Left renal cortex interstitium (tissue), 4 donors: Measurements from ENCODE around the gene LANCL2. TPM values are rescaled to one million over a fixed set of nuclear protein-coding genes. Genes with fewer than 3 reads are reported as not detected.
"Not testable (repeated sequence)": the region's sequence is repeated elsewhere in the genome, so short reads cannot be mapped to it uniquely, and the experiment has no call there.

Experiments used
- DNase-seq, 4 donors: peaks; one replicate each; pipeline ENCODE4 v3.0.0-alpha.2; 2013; ENCODE audit warnings: low read depth in 4 of 4, low spot score in 2 of 4, missing footprints in 1 of 4
- polyA plus RNA-seq, 4 donors: library from polyadenylated mRNA; unstranded; fragments of 120-200 nt; gene quantifications; one replicate each; pipeline ENCODE4 v1.2.1, GENCODE V29; 2013; ENCODE audit not compliant: insufficient read length in 4 of 4

The LANCL2 gene
- 10 to 100 TPM; 27.4 to 30.4 (median 27.8) TPM for polyA plus RNA-seq

- DNase-seq, result peak; percentile 51 to 62 (median 57)
Observed at GRCh38 chr7:55365205-55365674, at the start of gene LANCL2. Gene LANCL2 (plus strand): TSS chr7:55365337. CDS start chr7:55366026, 689 bp downstream.

- no peak for DNase-seq
Observed at GRCh38 chr7:55325371-55325792, 39.8 kb upstream of the LANCL2 start.

DNA sequence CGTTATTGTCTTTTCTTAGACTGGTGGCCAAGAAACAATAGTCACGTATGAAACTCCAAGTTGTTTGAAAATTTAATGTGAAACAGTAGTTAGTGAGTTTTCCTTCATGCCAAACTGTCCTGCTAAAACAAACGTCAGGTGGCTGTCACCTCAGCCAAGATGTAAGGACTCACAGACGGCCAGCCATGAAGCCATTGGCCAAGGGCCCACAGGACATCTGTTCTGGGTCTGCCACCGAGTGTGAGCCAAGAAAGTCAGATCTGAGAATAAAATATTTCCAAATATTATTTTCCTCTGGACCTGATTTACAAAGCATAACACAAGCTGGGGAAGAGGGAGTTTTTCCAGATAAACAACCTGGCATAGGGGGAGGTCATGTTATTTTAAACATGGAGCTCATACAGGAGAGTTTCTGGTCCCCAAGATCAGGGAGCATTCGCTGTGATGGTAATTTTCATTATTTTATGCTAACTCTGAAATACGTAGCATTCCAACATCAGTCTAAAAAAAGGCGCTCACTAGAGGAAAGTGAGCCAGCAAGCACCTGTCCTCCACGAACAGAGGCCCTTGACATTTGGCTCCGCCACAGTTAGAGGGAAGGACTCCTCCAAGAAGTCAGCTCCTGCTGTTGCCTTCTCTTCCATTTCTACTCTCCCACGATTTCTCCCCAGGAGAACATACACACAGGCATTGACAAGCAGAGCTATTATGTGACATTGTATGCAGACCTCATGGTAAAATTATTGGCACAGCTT is 38.9 kb upstream of the LANCL2 start:
- no peak for DNase-seq

DNA sequence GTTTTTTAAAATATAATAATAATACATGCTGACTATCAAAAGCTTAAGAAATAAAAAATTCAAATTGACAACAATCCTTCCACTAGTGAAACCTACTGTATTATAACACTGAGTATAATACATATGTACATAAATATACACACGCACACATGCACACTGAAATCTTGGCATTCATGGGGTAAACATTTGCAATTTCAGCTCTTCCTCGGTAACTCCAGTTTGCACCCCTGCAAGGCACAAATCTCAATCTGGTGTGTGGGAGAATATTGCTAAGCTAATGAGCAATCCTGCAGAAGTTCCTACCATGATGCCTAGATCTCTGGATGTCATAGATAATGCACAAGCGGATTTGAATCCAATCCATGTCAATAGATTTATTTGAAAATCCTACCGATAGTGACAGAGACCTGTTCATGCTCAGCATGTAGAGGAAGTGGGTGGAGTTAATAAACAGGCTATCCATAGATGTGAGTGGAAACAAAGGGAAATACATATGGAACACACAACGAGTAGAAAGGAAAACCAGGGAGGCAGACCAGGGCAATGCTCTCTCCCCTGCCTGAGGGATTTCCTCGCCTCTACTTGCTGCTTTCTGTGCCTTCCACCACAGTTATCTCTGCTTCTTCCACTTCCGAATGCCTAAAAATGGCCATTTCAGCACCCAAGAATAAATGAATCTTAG is 38.1 kb upstream of the LANCL2 start:
- no peak for DNase-seq

- DNase-seq, result no peak
Observed at GRCh38 chr7:55335151-55335550, 30.0 kb upstream of the LANCL2 start.

DNA sequence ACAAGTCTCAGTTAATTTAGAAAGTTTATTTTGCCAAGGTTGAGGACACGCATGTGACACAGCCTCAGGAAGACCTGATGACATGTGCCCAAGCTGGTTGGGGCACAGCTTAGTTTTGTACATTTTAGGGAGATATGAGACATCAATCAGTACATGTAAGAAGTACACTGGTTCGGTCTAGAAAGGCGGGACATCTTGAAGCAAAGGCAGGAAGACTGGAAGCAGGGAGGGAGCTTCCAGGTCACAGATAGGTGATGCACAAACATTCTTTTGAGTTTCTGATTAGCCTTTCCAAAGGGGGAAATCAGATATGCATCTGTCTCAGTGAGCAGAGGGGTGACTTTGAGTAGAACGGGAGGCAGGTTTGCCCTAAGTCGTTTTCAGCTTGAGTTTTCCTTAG is 29.4 kb upstream of the LANCL2 start:
- no peak for DNase-seq

GRCh38 chr7:55336540-55336939 is 28.6 kb upstream of the LANCL2 start:
- no peak for DNase-seq

- DNase-seq, result no peak
Observed at GRCh38 chr7:55339033-55340000, 25.8 kb upstream of the LANCL2 start.

GRCh38 chr7:55342216-55342871 is 22.8 kb upstream of the LANCL2 start:
- DNase-seq, result no peak

DNA sequence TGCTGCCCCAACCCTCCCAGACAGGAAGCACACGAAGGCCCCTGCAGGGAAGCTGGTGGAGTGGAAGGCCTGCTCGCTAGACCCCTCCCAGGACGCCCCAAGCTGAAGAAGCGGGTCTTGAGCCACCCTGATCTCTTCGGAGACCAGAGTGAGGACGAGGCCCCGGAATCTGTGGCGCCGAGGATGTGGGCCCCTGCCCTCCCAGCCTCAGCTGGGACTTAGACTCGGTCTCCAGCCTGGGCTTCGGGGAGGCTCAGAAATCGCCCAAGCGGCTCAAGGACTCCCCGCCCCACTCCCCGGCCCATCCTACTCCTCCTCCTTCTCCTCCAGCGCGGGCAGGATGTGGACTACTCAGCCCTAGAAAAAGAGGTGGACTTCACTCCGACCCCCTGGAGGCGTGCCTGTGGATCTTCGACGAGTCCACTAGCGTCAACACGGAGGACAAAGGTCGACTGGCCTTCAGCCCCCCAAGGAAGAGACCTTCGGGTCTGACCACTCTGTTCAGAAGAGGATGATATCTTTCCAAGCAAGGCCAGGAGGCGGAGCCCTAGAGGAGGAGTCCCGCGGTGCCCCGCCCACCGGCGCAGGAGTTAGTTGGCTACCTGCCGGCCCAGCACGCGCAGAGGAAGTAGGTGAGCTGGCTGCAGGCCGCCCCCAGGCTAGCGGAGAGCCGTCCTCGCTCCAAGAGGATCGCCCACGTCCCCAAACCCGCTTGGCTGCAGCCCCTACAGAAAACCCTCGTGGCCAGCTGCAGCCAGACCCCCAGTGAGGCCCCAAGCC is 21.9 kb upstream of the LANCL2 start:
- no peak for DNase-seq

DNA sequence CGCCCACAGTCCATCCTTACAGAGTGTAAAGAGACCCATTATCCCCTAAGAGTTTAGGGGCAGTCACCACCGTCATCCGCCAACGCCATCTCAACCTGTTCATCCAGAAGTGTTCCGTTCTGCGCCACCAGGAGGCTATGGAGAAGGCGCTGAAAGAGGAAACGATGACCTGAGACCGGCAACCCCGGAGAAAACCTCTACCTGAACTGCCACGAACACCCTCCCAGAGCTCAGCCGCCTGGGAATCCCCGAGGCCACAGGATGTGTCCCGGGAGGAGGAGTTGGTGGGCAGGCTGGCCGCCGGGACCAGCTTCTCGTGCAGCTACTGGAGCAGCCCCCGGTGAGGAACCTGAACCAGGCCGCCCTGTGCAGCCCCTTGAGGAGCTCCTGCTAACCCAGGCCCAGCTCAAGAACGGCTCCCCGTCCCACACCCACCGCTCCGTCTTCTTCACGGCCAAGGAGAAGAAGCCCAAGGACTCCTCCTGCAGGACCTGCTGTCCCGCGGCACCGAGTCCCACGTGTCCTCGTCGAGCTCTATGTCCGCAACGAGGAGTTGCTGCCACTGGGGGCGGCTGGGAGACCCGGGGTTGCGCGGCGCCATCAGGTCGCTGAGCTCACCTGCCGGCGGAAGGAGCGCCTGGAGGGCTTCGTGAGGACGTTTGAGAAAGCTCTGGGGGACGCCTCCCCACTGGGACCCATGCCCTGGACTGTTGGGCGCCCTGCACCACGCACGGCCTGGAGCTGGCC is 21.1 kb upstream of the LANCL2 start:
- no peak for DNase-seq

DNA sequence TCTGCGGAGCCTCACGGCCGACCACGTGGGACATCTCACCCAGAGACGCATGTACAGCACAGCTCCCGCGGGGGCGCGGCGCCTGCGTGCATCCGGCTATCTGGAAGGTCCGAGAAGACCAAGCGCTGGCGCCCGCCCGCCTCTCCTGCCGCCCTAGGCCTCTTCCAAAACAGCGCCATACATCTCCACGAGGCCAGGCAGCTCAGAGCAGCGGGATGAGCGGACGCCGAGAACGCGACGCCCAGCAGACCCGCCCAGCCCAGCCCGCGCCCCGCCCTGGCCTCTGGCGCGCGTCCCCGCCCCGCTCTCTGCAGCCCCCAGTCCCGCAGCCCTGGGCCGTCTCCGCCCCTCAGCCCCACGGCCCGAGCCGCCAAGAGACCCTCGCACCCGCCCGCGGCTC is 20.3 kb upstream of the LANCL2 start:
- no peak for DNase-seq

DNA sequence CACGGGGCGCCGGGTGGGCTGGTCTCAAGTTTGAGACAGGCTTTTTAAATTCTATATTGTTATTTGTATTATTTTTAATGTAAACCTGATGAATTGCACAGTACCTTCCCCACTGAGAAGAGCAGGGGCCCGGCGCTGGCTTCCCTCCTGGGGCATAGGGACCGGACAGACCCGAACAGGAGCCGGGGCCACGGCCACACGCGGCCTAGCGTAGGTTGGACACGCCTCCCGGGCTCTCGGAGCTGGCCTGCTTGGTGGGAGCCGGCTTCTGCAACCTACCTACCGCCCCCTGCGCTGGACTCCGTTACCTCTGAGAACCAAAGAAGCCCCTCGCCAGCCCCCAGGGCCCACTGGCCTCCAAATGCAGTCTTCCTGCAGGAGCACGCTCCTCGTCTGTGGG is 19.8 kb upstream of the LANCL2 start:
- DNase-seq, result no peak

- no peak for DNase-seq
Observed at GRCh38 chr7:55348502-55348901, 16.6 kb upstream of the LANCL2 start.

GRCh38 chr7:55349121-55349520 is 16.0 kb upstream of the LANCL2 start:
- no peak for DNase-seq

GRCh38 chr7:55350281-55350680 is 14.9 kb upstream of the LANCL2 start:
- no peak for DNase-seq

DNA sequence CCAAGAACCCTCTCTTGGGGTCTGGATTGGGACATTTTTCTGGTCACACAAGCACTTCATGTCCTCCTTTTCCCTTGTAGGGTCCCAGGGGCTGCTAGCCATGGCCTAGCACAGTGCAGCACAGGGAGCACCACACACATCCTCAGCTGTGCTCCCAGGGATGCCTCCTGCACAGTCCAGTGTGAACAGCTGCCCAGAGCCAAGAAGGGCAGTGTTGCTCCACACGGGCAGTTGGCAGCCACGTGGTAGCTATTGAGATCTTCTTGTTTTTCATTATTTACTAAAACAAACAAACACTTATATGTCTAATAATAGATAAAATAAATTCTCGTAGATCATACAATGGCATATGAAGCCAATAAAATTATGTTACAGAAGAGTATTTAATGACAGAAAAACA is 13.9 kb upstream of the LANCL2 start:
- DNase-seq, result no peak

DNA sequence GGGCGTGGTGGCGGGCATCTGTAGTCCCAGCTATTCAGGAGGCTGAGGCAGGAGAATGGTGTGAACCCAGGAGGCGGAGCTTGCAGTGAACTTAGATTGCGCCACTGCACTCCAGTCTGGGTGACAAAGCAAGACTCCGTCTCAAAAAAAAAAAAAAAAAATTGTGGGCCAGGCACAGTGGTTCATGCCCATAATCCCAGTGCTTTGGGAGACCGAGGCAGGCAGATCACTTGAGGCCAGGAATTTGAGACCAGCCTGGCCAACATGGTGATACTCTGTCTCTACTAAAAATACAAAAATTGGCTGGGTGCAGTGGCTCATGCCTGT is 12.2 kb upstream of the LANCL2 start:
- not testable (repeated sequence) for DNase-seq

DNA sequence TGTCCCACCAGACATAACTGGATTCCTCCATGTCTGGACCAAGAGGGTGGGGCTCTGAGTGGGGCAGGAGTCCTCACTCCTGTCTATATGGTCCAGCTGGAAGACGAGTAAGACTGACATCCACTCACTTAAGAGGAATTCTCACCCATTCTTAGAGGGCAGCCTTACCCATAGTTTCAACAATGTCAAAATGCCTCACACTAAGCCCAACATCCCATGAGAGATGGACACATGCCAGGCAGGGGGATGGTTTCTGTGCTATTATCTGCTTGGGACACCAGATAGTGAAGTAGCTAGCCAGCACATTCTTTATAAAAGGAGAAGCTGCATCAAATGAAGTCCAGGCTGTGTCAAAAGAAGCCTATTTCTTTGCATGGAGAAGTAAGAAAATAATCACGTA is 4.7 kb upstream of the LANCL2 start:
- DNase-seq, result no peak
